ENCODE measurements around the gene TMEM201.
A peak's percentile ranks its signal among the peaks of the same experiment; 100 is the strongest.

Gene TMEM201

GRCh38 chr1:9653491-9654050 lies 64.9 kb downstream of the TMEM201 start:
- H3K4me3 Mint-ChIP-seq: peak overlapping the region; percentile 93
- H3K9me3 Mint-ChIP-seq: no peaks in the 10 kb centered on the region
- H3K27me3 Mint-ChIP-seq (ENCODE audit: low read depth): no peaks in the 10 kb centered on the region
- peak overlapping the region; percentile 92 for H3K27ac Mint-ChIP-seq
- H3K4me1 Mint-ChIP-seq (ENCODE audit: low read depth): peaks cover 55% of the 10 kb centered on the region
- peaks cover 47% of the 10 kb centered on the region for H3K36me3 Mint-ChIP-seq (ENCODE audit: low read depth)
- peak; percentile 51 for DNase-seq (ENCODE audit: low spot score)

GRCh38 chr1:9654051-9654833 lies 65.5 kb downstream of the TMEM201 start:
- peaks cover 55% of the 10 kb centered on the region for H3K4me1 Mint-ChIP-seq (ENCODE audit: low read depth)

GRCh38 chr1:9654834-9655723 lies 66.4 kb downstream of the TMEM201 start:
- no peaks in the 10 kb centered on the region for H3K9me3 Mint-ChIP-seq
- H3K27ac Mint-ChIP-seq: peak overlapping the region; percentile 92
- H3K27me3 Mint-ChIP-seq (ENCODE audit: low read depth): no peaks in the 10 kb centered on the region
- H3K4me3 Mint-ChIP-seq: peak overlapping the region; percentile 93
- peaks cover 50% of the 10 kb centered on the region for H3K36me3 Mint-ChIP-seq (ENCODE audit: low read depth)
- H3K4me1 Mint-ChIP-seq (ENCODE audit: low read depth): peaks cover 55% of the 10 kb centered on the region
- DNase-seq (ENCODE audit: low spot score): peak; percentile 67

More at GRCh38 chr1:9654051-9654833, 65.5 kb downstream of the TMEM201 start:
- Mint-ChIP-seq H3K4me3 (peak overlapping the region; percentile 93), H3K9me3 (no peaks in the 10 kb centered on the region), H3K36me3 (ENCODE audit: low read depth) (peaks cover 49% of the 10 kb centered on the region), H3K27ac (peak overlapping the region; percentile 92), H3K27me3 (ENCODE audit: low read depth) (no peaks in the 10 kb centered on the region)
- peak; percentile 46 for DNase-seq (ENCODE audit: low spot score)

- Mint-ChIP-seq H3K36me3 (ENCODE audit: low read depth) (peaks cover 53% of the 10 kb centered on the region), H3K27me3 (ENCODE audit: low read depth) (no peaks in the 10 kb centered on the region), H3K4me1 (ENCODE audit: low read depth) (peaks cover 48% of the 10 kb centered on the region), H3K9me3 (no peaks in the 10 kb centered on the region), H3K27ac (peak overlapping the region; percentile 92), H3K4me3 (peak overlapping the region; percentile 93)
- no peak for DNase-seq (ENCODE audit: low spot score)
These were observed 67.1 kb downstream of the TMEM201 start for GRCh38 chr1:9655836-9656235.

- peak; percentile 7 for DNase-seq (ENCODE audit: low spot score)
- Mint-ChIP-seq H3K9me3 (no peaks in the 10 kb centered on the region), H3K27me3 (ENCODE audit: low read depth) (no peaks in the 10 kb centered on the region), H3K36me3 (ENCODE audit: low read depth) (peaks cover 53% of the 10 kb centered on the region), H3K4me1 (ENCODE audit: low read depth) (peaks cover 46% of the 10 kb centered on the region), H3K27ac (peak overlapping the region; percentile 80), H3K4me3 (peak overlapping the region; percentile 72)
These were observed 68.9 kb downstream of the TMEM201 start for GRCh38 chr1:9657521-9658032.

GRCh38 chr1:9658199-9658598 lies 69.5 kb downstream of the TMEM201 start:
- Mint-ChIP-seq H3K27ac (peak overlapping the region; percentile 69), H3K4me3 (peak overlapping the region; percentile 72), H3K36me3 (ENCODE audit: low read depth) (peaks cover 57% of the 10 kb centered on the region), H3K4me1 (ENCODE audit: low read depth) (peaks cover 46% of the 10 kb centered on the region), H3K27me3 (ENCODE audit: low read depth) (no peaks in the 10 kb centered on the region), H3K9me3 (no peaks in the 10 kb centered on the region)
- no peak for DNase-seq (ENCODE audit: low spot score)

- Mint-ChIP-seq H3K36me3 (ENCODE audit: low read depth) (peaks cover 55% of the 10 kb centered on the region), H3K4me1 (ENCODE audit: low read depth) (peaks cover 37% of the 10 kb centered on the region), H3K27ac (no peak overlapping the region), H3K9me3 (no peaks in the 10 kb centered on the region), H3K27me3 (ENCODE audit: low read depth) (no peaks in the 10 kb centered on the region), H3K4me3 (no peak overlapping the region)
- no peak for DNase-seq (ENCODE audit: low spot score)
These were observed 70.6 kb downstream of the TMEM201 start for GRCh38 chr1:9659328-9659727.

- Mint-ChIP-seq H3K27me3 (ENCODE audit: low read depth) (no peaks in the 10 kb centered on the region), H3K4me3 (no peak overlapping the region), H3K4me1 (ENCODE audit: low read depth) (peaks cover 16% of the 10 kb centered on the region), H3K27ac (no peak overlapping the region), H3K9me3 (no peaks in the 10 kb centered on the region), H3K36me3 (ENCODE audit: low read depth) (peaks cover 52% of the 10 kb centered on the region)
- no peak for DNase-seq (ENCODE audit: low spot score)
These were observed 74.5 kb downstream of the TMEM201 start for GRCh38 chr1:9663257-9663656.

All from T-helper 2 cell treated with Interferon-gamma antibody and Interleukin-4, amounts not matched to agents 5 μg/mL and 100 μg/mL, for 36 hours (primary cell).